HG02938 (cell line): ENCODE measurements around the gene LRRC27.

Experiments used
- ATAC-seq: cut with Tn5 transposase; IDR thresholded peaks from one replicate; pipeline ENCODE4 v1.9.1; 2021; ENCODE audit warnings: mild to moderate bottlenecking, moderate library complexity; ENCODE audit not compliant: unreplicated experiment

Gene LRRC27

GRCh38 chr10:132421847-132422751, 90.1 kb downstream of the LRRC27 start:
- ATAC-seq: peak; percentile 49

- ATAC-seq: no peak
Observed at GRCh38 chr10:132422903-132423825, 91.2 kb downstream of the LRRC27 start.

GRCh38 chr10:132423966-132424861, 92.2 kb downstream of the LRRC27 start:
- no peak for ATAC-seq

- ATAC-seq: no peak
Observed at GRCh38 chr10:132425029-132425756, 93.2 kb downstream of the LRRC27 start.

GRCh38 chr10:132425757-132426155, 93.8 kb downstream of the LRRC27 start:
- ATAC-seq: no peak

- ATAC-seq: no peak
Observed at GRCh38 chr10:132427006-132427771, 95.2 kb downstream of the LRRC27 start.

GRCh38 chr10:132427939-132428367, 96.0 kb downstream of the LRRC27 start:
- ATAC-seq: no peak

- ATAC-seq: no peak
Observed at GRCh38 chr10:132428486-132428995, 96.5 kb downstream of the LRRC27 start.
